SK-N-SH treated with all-trans-retinoic acid at 6 μM for 48 hours (cell line): ENCODE results near the gene AP5Z1.

Experiments used
- ATAC-seq: fragments of 200-7000 bp; cut with Tn5 transposase; 3 replicates; pipeline ENCODE4 v1.9.1; 2020; ENCODE audit warnings: mild to moderate bottlenecking, moderate library complexity
- ARNTL ChIP-seq: fragments of 450-650 bp; formaldehyde crosslinking; IDR thresholded peaks from 2 replicates; pipeline ENCODE4 v1.5.0; 2020; ENCODE audit warnings: low read depth, mild to moderate bottlenecking, moderate library complexity, borderline replicate concordance
- BACH2 ChIP-seq: fragments of 250-450 bp; sonication (Bioruptor Pico); IDR thresholded peaks from 2 replicates; pipeline ENCODE4 v1.9.0; 2021; ENCODE audit warnings: mild to moderate bottlenecking, borderline replicate concordance
- CREB5 ChIP-seq: fragments of 250-450 bp; sonication (Bioruptor Pico); IDR thresholded peaks from 2 replicates; pipeline ENCODE4 v1.5.1; 2020; ENCODE audit warnings: low read depth, mild to moderate bottlenecking, moderate library complexity
- CSDC2 ChIP-seq: fragments of 250-450 bp; sonication (Bioruptor Pico); IDR thresholded peaks from 2 replicates; pipeline ENCODE4 v1.5.0; 2020; ENCODE audit warnings: mild to moderate bottlenecking, moderate library complexity
- CSRNP3 ChIP-seq: fragments of 250-450 bp; sonication (Bioruptor Pico); IDR thresholded peaks from 2 replicates; pipeline ENCODE4 v1.5.1; 2021; ENCODE audit warnings: mild to moderate bottlenecking, moderate library complexity
- ESRRG ChIP-seq: fragments of 250-450 bp; sonication (Bioruptor Pico); IDR thresholded peaks from 2 replicates; pipeline ENCODE4 v1.6.1; 2021; ENCODE audit warnings: mild to moderate bottlenecking
- GLIS3 ChIP-seq: fragments of 250-450 bp; sonication (Bioruptor Pico); IDR thresholded peaks from 2 replicates; pipeline ENCODE4 v1.5.0; 2020; ENCODE audit warnings: mild to moderate bottlenecking, moderate library complexity
- ISL1 ChIP-seq: fragments of 250-450 bp; sonication (Bioruptor Pico); IDR thresholded peaks from 2 replicates; pipeline ENCODE4 v2.1.2; 2022; ENCODE audit warnings: mild to moderate bottlenecking, moderate library complexity
- OSR1 ChIP-seq: fragments of 250-450 bp; sonication (Bioruptor Pico); IDR thresholded peaks from 2 replicates; pipeline ENCODE4 v1.8.0; 2022; ENCODE audit warnings: moderate library complexity, mild to moderate bottlenecking, inconsistent platforms
- TCF4 ChIP-seq: fragments of 250-450 bp; sonication (Bioruptor Pico); IDR thresholded peaks from 2 replicates; pipeline ENCODE4 v1.8.0; 2021; ENCODE audit warnings: mild to moderate bottlenecking, moderate library complexity, borderline replicate concordance
- TOX ChIP-seq: fragments of 250-450 bp; sonication (Bioruptor Pico); IDR thresholded peaks from 2 replicates; pipeline ENCODE4 v1.8.0; 2021; ENCODE audit warnings: mild to moderate bottlenecking, moderate library complexity, borderline replicate concordance
- ZC3H10 ChIP-seq: fragments of 250-450 bp; sonication (Bioruptor Pico); IDR thresholded peaks from 2 replicates; pipeline ENCODE4 v1.5.1; 2021; ENCODE audit warnings: mild to moderate bottlenecking, moderate library complexity
- ZFP3 ChIP-seq: fragments of 250-450 bp; sonication (Bioruptor Pico); IDR thresholded peaks from 2 replicates; pipeline ENCODE4 v1.5.0; 2020; ENCODE audit warnings: mild to moderate bottlenecking, moderate library complexity
- ZFP30 ChIP-seq: fragments of 450-650 bp; formaldehyde crosslinking; IDR thresholded peaks from 2 replicates; pipeline ENCODE4 v1.5.0; 2022; ENCODE audit warnings: mild to moderate bottlenecking, moderate library complexity
- ZNF565 ChIP-seq: fragments of 450-650 bp; formaldehyde crosslinking; conservative IDR thresholded peaks from 2 replicates; pipeline ENCODE4 v1.5.0; 2020; ENCODE audit warnings: low read depth, mild to moderate bottlenecking, moderate library complexity
- ZNF70 ChIP-seq: fragments of 450-650 bp; formaldehyde crosslinking; IDR thresholded peaks from 2 replicates; pipeline ENCODE4 v1.5.0; 2020; ENCODE audit warnings: mild to moderate bottlenecking, moderate library complexity
- ZNF8 ChIP-seq: fragments of 450-650 bp; formaldehyde crosslinking; IDR thresholded peaks from 2 replicates; pipeline ENCODE4 v1.5.0; 2020; ENCODE audit warnings: mild to moderate bottlenecking, moderate library complexity
- TF ChIP-seq, protein P1 (sequence below): fragments of 250-450 bp; sonication (Bioruptor Pico); IDR thresholded peaks from 2 replicates; pipeline ENCODE4 v1.8.0; 2020; ENCODE audit warnings: mild to moderate bottlenecking, moderate library complexity, borderline replicate concordance
- TF ChIP-seq, protein P2 (sequence below): fragments of 250-450 bp; sonication (Bioruptor Pico); IDR thresholded peaks from 2 replicates; pipeline ENCODE4 v1.8.0; 2021; ENCODE audit warnings: low read depth, mild to moderate bottlenecking, moderate library complexity, borderline replicate concordance

AP5Z1 gene

GRCh38 chr7:4762121-4763055 is 13.0 kb upstream of the AP5Z1 start:
- no peak for ATAC-seq
- no peak for TF ChIP-seq ISL1 (CRISPR knock-in tag)
- TF ChIP-seq TCF4 (CRISPR knock-in tag), result no peak
- TF ChIP-seq, protein P1, sequence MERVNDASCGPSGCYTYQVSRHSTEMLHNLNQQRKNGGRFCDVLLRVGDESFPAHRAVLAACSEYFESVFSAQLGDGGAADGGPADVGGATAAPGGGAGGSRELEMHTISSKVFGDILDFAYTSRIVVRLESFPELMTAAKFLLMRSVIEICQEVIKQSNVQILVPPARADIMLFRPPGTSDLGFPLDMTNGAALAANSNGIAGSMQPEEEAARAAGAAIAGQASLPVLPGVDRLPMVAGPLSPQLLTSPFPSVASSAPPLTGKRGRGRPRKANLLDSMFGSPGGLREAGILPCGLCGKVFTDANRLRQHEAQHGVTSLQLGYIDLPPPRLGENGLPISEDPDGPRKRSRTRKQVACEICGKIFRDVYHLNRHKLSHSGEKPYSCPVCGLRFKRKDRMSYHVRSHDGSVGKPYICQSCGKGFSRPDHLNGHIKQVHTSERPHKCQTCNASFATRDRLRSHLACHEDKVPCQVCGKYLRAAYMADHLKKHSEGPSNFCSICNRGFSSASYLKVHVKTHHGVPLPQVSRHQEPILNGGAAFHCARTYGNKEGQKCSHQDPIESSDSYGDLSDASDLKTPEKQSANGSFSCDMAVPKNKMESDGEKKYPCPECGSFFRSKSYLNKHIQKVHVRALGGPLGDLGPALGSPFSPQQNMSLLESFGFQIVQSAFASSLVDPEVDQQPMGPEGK (CRISPR knock-in tag), result no peak
- no peak for TF ChIP-seq BACH2 (CRISPR knock-in tag)
- TF ChIP-seq ESRRG (CRISPR knock-in tag), result no peak
- no peak for TF ChIP-seq CSRNP3 (CRISPR knock-in tag)
- TF ChIP-seq TOX (CRISPR knock-in tag), result no peak
- no peak for TF ChIP-seq CSDC2
- TF ChIP-seq ARNTL, result no peak
- no peak for TF ChIP-seq ZNF8 (CRISPR knock-in tag)

DNA sequence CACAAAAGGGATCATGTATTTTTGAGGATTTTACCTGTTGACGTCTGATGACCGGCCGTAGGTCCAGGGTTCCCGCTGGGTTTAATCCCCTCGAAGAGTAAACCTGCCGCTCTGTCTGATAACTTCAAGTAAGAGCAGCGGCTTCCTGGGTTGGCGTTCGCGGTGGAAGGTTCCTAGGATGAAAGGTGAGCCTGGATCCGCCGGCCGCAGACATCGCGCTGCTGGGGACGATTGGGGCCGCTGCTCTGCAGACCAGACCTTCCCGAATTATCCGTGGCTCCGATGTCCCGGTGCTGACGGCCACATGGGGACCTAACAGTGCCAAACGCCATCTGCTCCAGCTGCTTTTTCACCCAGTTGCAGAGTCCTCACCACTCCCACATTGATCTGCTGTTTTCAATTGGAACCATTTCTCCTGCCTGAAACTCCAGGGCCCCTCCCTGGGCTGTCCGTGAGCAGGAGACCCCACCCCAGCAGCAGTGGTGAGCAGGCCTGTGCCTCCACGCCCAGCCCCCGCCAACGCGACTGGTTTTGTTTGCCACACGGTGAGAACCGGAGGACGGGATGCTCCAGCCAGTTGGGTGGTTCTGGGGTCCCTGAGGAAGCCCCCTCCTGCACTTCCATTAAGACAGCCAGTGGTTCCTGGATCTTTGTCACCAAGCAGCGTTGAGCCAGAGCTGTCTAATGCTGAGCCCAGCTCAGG is 12.2 kb upstream of the AP5Z1 start:
- no peak for TF ChIP-seq ZNF70 (CRISPR knock-in tag)
- no peak for ATAC-seq

GRCh38 chr7:4763794-4764185 is 11.6 kb upstream of the AP5Z1 start:
- ATAC-seq, result no peak

GRCh38 chr7:4764402-4765007 is 10.9 kb upstream of the AP5Z1 start:
- no peak for ATAC-seq
- TF ChIP-seq ESRRG (CRISPR knock-in tag), result no peak
- TF ChIP-seq, protein P1 (CRISPR knock-in tag), result no peak
- TF ChIP-seq ISL1 (CRISPR knock-in tag), result no peak
- no peak for TF ChIP-seq CREB5 (CRISPR knock-in tag)
- no peak for TF ChIP-seq ZC3H10 (CRISPR knock-in tag)
- TF ChIP-seq ZNF70 (CRISPR knock-in tag), result no peak
- no peak for TF ChIP-seq ZNF565 (CRISPR knock-in tag)
- TF ChIP-seq TCF4 (CRISPR knock-in tag), result no peak
- TF ChIP-seq, protein P2, sequence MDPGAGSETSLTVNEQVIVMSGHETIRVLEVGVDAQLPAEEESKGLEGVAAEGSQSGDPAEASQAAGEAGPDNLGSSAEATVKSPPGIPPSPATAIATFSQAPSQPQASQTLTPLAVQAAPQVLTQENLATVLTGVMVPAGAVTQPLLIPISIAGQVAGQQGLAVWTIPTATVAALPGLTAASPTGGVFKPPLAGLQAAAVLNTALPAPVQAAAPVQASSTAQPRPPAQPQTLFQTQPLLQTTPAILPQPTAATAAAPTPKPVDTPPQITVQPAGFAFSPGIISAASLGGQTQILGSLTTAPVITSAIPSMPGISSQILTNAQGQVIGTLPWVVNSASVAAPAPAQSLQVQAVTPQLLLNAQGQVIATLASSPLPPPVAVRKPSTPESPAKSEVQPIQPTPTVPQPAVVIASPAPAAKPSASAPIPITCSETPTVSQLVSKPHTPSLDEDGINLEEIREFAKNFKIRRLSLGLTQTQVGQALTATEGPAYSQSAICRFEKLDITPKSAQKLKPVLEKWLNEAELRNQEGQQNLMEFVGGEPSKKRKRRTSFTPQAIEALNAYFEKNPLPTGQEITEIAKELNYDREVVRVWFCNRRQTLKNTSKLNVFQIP, result no peak

More at GRCh38 chr7:4763794-4764185, 11.6 kb upstream of the AP5Z1 start:
- TF ChIP-seq ZFP3 (CRISPR knock-in tag) (no peak), ISL1 (CRISPR knock-in tag) (no peak), GLIS3 (CRISPR knock-in tag) (no peak), ZFP30 (no peak), OSR1 (no peak), TOX (CRISPR knock-in tag) (no peak), ZNF70 (CRISPR knock-in tag) (no peak)
